Lung (tissue), 12 donors: Measurements from ENCODE around the gene PRKAR1B. TPM values are rescaled to one million over a fixed set of nuclear protein-coding genes. Genes with fewer than 3 reads are reported as not detected.

Source experiments
- ATAC-seq: fragments of 200-7000 bp; cut with Tn5 transposase; one replicate; pipeline ENCODE4 v1.9.1; 2020; ENCODE audit warnings: moderate number of reproducible peaks; ENCODE audit not compliant: insufficient read depth, low FRiP score
- DNase-seq, 3 donors: peaks; one replicate each; pipeline ENCODE4 v3.0.0-alpha.2; 2013 to 2017
- H3K27ac ChIP-seq, 2 donors: one replicate each; pipeline ENCODE4 v1.5.1; 2013; ENCODE audit warnings: mild to moderate bottlenecking in 2 of 2, moderate library complexity in 2 of 2, control low read depth in 1 of 2, inconsistent platforms in 1 of 2, low read depth in 1 of 2, low read length in 1 of 2
- H3K27me3 ChIP-seq, 3 donors: one replicate each; pipeline ENCODE4 v1.5.1; 2013; ENCODE audit warnings: low read length in 2 of 3; ENCODE audit not compliant: control insufficient read depth in 3 of 3, insufficient read depth in 3 of 3
- H3K36me3 ChIP-seq, 4 donors: one replicate each; pipeline ENCODE4 v1.5.1; 2013; ENCODE audit warnings: low read length in 4 of 4, mild to moderate bottlenecking in 1 of 4, moderate library complexity in 1 of 4; ENCODE audit not compliant: control insufficient read depth in 4 of 4, insufficient read depth in 4 of 4
- H3K4me1 ChIP-seq, 5 donors: one replicate each; pipeline ENCODE4 v1.5.1; 2013; ENCODE audit warnings: low read length in 5 of 5, mild to moderate bottlenecking in 2 of 5, moderate library complexity in 1 of 5; ENCODE audit not compliant: control insufficient read depth in 5 of 5, insufficient read depth in 5 of 5
- H3K4me3 ChIP-seq: one replicate; pipeline ENCODE4 v1.5.1; 2013; ENCODE audit warnings: mild to moderate bottlenecking, control low read depth, moderate library complexity
- H3K9ac ChIP-seq, 2 donors: one replicate each; pipeline ENCODE4 v1.5.1; 2013; ENCODE audit warnings: low read length in 2 of 2, control low read depth in 1 of 2; ENCODE audit not compliant: insufficient read depth in 1 of 2
- H3K9me3 ChIP-seq, 4 donors: one replicate each; pipeline ENCODE4 v1.5.1; 2013; ENCODE audit warnings: low read length in 3 of 4, mild to moderate bottlenecking in 1 of 4, moderate library complexity in 1 of 4; ENCODE audit not compliant: control insufficient read depth in 4 of 4, insufficient read depth in 3 of 4
- WGBS, 2 donors: extraction: QIAGEN DNeasy Blood & Tissue Kit; methylation state at CpG; one replicate each; pipeline ENCODE4 v1.1.7; 2013; 5-methylcytosine and 5-hydroxymethylcytosine counted together
- polyA plus RNA-seq, 2 donors: library from polyadenylated mRNA; stranded (reverse); fragments of 200-250 nt; gene quantifications; one replicate each; pipeline ENCODE4 v1.2.1, GENCODE V29; 2013
- total RNA-seq, 2 donors: library from RNA; depleted of rRNA in 1 of 2; stranded (reverse); fragments of >200 nt in 1 of 2; gene quantifications; one replicate each; pipeline ENCODE4 v1.2.1, GENCODE V29; 2014 to 2021
- TF ChIP-seq, protein P1 (sequence below): IDR thresholded peaks from 2 replicates; pipeline ENCODE4 v1.5.1; 2012; ENCODE audit warnings: mild to moderate bottlenecking; ENCODE audit errors: control extremely low read depth, extremely low read depth
- donor health status: control.
- donor health status: control.
- donor health status: Bipolar disorder and iron deficiency.
- donor health status: healthy.
- donor health status: DM: yes; HTN: yes; CAD: no.

PRKAR1B gene
- total and polyA plus RNA-seq, 4 donors, result 11.3 to 32.0 (median 16.3) TPM

DNA sequence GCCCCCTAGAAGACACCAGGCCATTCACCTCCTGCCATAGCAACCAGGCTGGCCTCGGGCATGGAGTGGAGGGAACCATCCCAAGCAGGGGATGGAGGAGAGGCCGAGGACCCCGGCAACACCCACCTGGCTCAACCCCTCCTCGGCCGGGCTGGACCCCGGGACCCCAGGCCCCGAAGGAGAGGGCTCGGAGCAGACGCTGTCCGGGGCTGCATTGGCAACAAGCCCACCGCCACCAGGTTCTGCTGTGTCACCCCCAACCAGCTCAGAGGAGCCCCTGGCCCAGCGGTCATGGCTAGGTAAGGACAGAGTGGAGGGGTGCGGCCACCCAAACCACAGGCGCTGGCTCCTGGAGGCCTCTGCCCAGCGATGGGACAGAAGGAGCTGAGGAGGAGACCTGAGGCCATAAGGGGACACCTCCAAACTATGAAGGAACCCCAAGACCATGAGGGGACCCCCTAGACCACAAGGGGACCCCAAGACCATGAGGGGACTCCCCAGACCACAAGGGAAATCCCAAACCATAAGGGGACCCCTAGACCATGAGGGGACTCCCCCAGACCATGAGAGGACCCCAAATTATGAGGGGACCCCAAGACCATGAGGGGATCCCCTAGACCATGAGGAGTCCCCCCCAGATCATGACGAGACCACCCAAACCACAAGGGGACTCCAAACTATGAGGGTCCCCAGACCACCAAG, 132.7 kb downstream of the PRKAR1B start:
- Histone ChIP-seq H3K9ac (no peak overlapping the region), H3K27ac (no peak overlapping the region), H3K27me3 (no peaks in the 10 kb centered on the region), H3K9me3 (peaks cover 0 to 3% (median 0%) of the 10 kb centered on the region in 4 donors), H3K4me1 (peaks cover 0 to 17% (median 0%) of the 10 kb centered on the region in 5 donors), H3K4me3 (no peak overlapping the region), H3K36me3 (peaks cover 0 to 12% (median 6%) of the 10 kb centered on the region in 4 donors)
- DNase-seq, result no peak
- ATAC-seq, result no peak
- WGBS, 2 donors, result 94 to 96% methylated on average over 16 of the region's 16 CpGs
- TF ChIP-seq, protein P1, sequence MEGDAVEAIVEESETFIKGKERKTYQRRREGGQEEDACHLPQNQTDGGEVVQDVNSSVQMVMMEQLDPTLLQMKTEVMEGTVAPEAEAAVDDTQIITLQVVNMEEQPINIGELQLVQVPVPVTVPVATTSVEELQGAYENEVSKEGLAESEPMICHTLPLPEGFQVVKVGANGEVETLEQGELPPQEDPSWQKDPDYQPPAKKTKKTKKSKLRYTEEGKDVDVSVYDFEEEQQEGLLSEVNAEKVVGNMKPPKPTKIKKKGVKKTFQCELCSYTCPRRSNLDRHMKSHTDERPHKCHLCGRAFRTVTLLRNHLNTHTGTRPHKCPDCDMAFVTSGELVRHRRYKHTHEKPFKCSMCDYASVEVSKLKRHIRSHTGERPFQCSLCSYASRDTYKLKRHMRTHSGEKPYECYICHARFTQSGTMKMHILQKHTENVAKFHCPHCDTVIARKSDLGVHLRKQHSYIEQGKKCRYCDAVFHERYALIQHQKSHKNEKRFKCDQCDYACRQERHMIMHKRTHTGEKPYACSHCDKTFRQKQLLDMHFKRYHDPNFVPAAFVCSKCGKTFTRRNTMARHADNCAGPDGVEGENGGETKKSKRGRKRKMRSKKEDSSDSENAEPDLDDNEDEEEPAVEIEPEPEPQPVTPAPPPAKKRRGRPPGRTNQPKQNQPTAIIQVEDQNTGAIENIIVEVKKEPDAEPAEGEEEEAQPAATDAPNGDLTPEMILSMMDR, result no peak

DNA sequence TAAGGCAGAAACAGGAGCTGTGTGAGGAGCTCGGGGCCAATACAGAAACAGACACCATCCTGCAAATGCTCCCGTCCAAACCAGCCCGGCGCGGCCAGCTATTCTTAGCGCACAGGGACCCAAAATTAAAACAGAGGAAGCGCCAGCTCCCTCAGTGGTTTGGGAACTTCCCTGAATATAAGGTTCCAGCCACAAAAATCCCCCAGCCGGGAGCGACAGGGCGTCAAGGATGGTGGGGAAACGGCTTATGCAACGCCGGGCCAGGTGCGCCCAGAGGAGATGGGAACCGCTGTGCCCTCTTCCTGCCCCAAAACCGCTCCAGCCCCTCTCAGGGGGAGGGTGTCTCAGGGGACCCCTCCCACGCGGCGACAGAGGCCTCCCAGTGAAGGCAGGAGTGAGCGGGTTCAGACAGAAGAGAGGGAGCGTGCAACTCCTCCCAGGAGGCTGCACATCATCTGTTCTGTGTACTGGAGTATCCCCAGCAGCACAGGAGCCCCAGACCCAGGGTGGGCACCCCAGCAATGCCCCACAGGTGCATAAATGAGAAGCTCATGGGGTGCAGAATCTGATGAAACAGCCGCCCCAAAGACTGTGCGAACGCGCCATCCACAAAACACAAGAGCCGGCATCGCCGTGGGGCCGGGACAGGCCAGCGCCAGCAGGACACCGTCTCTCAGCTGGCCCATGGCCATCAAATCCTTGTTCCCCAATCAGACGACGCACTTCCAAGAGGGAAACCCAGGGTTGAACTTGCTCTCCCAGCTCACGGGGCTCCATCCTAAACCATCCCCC, 133.6 kb downstream of the PRKAR1B start:
- DNase-seq, result no peak

DNA sequence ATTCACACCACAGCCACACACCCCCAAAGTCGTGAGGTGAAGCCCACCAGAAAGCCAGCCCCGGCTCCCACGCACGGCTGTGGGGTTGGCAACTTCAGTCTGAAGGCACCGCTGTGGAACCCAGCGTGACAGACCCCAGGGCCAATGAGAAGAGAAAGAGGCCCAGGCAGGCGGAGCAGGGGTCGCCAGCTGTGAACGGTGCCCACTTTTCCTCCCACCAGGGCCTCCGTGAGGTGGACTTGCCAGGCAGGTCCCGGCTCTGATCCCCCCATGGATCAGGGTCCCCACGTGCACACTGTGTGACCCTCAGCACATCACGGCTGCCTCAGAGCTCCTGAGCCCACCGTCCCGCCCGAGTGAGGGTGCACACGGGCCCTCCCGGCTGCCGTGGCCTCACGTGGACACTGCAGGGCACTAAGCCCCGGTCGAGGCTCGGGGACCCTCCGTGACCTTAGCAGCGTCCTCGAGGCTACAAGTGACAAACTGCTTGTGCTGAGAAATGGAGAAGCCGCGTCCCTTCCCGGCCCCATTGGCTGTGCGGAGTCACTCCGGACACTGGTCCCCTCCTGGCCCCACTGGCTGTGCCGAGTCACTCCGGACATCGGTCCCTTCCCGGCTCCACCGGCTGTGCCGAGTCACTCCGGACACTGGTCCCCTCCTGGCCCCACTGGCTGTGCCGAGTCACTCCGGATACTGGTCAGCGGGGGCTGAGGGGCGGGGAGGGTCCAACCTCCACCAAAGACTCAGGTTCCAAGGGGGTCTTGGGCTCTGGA, 135.0 kb downstream of the PRKAR1B start:
- peaks cover 0 to 25% (median 3%) of the 10 kb centered on the region in 5 donors for H3K4me1 ChIP-seq
- peaks cover 0 to 23% (median 11%) of the 10 kb centered on the region in 4 donors for H3K36me3 ChIP-seq
- no peak for ATAC-seq
- TF ChIP-seq, protein P1, result no peak
- peaks cover 0 to 6% (median 1%) of the 10 kb centered on the region in 4 donors for H3K9me3 ChIP-seq
- H3K27ac ChIP-seq, result no peak overlapping the region
- H3K27me3 ChIP-seq, result no peaks in the 10 kb centered on the region
- 95 to 97% methylated on average over 42 of the region's 42 CpGs for WGBS, 2 donors
- no peak overlapping the region for H3K9ac ChIP-seq
- H3K4me3 ChIP-seq, result no peak overlapping the region
- no peak for DNase-seq

More for the DNA sequence above, 133.6 kb downstream of the PRKAR1B start:
- H3K27ac ChIP-seq, result no peak overlapping the region
- H3K27me3 ChIP-seq, result no peaks in the 10 kb centered on the region
- no peak for ATAC-seq
- H3K4me3 ChIP-seq, result no peak overlapping the region
- peaks cover 0 to 4% (median 1%) of the 10 kb centered on the region in 4 donors for H3K9me3 ChIP-seq
- TF ChIP-seq, protein P1, result no peak
- 49 to 72% methylated on average over 34 of the region's 34 CpGs for WGBS, 2 donors
- H3K4me1 ChIP-seq, result peaks cover 0 to 17% (median 0%) of the 10 kb centered on the region in 5 donors
- peaks cover 0 to 18% (median 9%) of the 10 kb centered on the region in 4 donors for H3K36me3 ChIP-seq
- no peak overlapping the region for H3K9ac ChIP-seq
